ENCODE data around the gene SP6. TPM values are rescaled to one million over a fixed set of nuclear protein-coding genes. Genes with fewer than 3 reads are reported as not detected.

Gene SP6
- total and polyA plus RNA-seq, 4 donors = 0.03 to 0.09 (median 0.06) TPM

DNA sequence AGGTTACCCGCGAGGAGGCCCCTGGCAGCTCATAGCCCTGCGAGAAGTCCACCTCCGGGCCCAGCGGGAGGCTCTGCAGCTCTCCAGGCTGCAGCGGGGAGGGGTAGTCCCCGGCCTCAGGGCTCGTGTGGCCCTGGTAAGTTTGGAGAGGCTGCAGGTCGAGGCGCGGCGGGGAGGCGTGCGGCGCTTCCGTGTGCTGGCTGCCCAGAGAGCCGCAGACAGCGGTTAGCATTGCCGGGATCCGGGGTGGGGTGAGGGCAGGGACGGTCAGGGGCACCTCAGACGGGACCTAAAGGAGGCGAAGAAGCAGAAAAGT, 2.8 kb downstream of the SP6 start:
- H3K4me1 ChIP-seq (ENCODE audit: control insufficient read depth in 4 of 4, insufficient read depth in 4 of 4, low read length in 3 of 4) = peaks cover 3 to 17% (median 11%) of the 10 kb centered on the region in 4 donors
- WGBS = 48% methylated on average over 23 of the region's 23 CpGs
- no peak overlapping the region for H3K9ac ChIP-seq (ENCODE audit: low read depth in 1 of 2, low read length in 2 of 2)
- no peak overlapping the region for H3K27ac ChIP-seq (ENCODE audit: low read depth in 1 of 2, low read length in 2 of 2)
- H3K9me3 ChIP-seq (ENCODE audit: control insufficient read depth in 4 of 4, low read length in 3 of 4) = no peaks in the 10 kb centered on the region
- H3K27me3 ChIP-seq (ENCODE audit: control insufficient read depth in 4 of 4, insufficient read depth in 4 of 4, low read length in 3 of 4) = peaks cover 0 to 23% (median 8%) of the 10 kb centered on the region in 4 donors
- DNase-seq (ENCODE audit: low spot score) = no peak
- no peaks in the 10 kb centered on the region for H3K36me3 ChIP-seq (ENCODE audit: control insufficient read depth in 4 of 4, insufficient read depth in 3 of 4, low read depth in 1 of 4, low read length in 3 of 4)
- TF ChIP-seq, protein P1, sequence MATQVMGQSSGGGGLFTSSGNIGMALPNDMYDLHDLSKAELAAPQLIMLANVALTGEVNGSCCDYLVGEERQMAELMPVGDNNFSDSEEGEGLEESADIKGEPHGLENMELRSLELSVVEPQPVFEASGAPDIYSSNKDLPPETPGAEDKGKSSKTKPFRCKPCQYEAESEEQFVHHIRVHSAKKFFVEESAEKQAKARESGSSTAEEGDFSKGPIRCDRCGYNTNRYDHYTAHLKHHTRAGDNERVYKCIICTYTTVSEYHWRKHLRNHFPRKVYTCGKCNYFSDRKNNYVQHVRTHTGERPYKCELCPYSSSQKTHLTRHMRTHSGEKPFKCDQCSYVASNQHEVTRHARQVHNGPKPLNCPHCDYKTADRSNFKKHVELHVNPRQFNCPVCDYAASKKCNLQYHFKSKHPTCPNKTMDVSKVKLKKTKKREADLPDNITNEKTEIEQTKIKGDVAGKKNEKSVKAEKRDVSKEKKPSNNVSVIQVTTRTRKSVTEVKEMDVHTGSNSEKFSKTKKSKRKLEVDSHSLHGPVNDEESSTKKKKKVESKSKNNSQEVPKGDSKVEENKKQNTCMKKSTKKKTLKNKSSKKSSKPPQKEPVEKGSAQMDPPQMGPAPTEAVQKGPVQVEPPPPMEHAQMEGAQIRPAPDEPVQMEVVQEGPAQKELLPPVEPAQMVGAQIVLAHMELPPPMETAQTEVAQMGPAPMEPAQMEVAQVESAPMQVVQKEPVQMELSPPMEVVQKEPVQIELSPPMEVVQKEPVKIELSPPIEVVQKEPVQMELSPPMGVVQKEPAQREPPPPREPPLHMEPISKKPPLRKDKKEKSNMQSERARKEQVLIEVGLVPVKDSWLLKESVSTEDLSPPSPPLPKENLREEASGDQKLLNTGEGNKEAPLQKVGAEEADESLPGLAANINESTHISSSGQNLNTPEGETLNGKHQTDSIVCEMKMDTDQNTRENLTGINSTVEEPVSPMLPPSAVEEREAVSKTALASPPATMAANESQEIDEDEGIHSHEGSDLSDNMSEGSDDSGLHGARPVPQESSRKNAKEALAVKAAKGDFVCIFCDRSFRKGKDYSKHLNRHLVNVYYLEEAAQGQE (IDR thresholded peaks at IDR 0.05) = no peak
- TF ChIP-seq, protein P2, sequence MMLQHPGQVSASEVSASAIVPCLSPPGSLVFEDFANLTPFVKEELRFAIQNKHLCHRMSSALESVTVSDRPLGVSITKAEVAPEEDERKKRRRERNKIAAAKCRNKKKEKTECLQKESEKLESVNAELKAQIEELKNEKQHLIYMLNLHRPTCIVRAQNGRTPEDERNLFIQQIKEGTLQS (IDR thresholded peaks at IDR 0.05) = no peak
- H3K4me3 ChIP-seq (ENCODE audit: low read depth in 1 of 3, low read length in 3 of 3) = no peak overlapping the region

DNA sequence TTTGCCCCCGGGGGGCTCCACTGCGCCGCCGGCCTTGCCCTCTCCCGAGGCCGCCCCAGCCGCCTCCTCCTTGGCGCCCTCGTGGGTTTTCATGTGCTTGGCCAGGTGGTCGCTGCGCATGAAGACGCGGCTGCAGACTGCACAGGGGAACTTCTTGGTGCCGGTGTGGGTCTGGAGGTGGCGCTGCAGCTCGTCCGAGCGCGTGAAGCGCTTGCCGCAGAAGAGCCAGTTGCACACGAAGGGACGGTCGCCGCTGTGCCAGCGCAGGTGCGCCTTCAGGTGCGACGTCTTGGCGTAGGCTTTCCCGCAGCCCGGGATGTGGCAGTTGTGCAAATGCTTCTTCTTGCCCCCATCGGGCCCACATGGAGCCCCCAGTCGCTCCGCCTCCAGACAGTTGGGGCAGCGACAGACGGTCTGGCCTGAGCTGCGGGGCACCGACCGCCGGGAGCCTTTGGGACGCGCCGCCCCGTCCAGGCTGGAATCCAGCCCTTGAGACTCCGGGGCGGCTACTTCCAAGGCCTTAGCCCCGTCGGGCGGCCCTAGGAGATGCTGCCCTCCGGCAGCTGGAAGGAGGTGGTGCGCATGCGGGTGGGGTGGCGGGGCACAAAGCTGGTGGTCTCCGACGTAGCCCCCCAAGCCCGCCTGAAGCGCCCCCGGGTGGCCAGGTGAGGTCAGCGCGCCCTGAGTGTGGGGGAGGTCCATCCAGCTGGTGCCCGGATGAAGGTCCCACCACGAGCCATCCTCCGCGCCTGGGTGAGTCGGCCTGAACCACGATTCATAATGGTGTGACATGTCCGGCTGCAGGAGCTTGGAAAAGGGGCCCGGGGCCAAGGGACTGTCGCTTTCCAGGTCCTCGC, 3.4 kb downstream of the SP6 start:
- Histone ChIP-seq H3K4me1 (ENCODE audit: control insufficient read depth in 4 of 4, insufficient read depth in 4 of 4, low read length in 3 of 4) (peaks cover 3 to 20% (median 13%) of the 10 kb centered on the region in 4 donors), H3K27ac (ENCODE audit: low read depth in 1 of 2, low read length in 2 of 2) (no peak overlapping the region), H3K9me3 (ENCODE audit: control insufficient read depth in 4 of 4, low read length in 3 of 4) (no peaks in the 10 kb centered on the region), H3K9ac (ENCODE audit: low read depth in 1 of 2, low read length in 2 of 2) (no peak overlapping the region), H3K36me3 (ENCODE audit: control insufficient read depth in 4 of 4, insufficient read depth in 3 of 4, low read depth in 1 of 4, low read length in 3 of 4) (no peaks in the 10 kb centered on the region), H3K27me3 (ENCODE audit: control insufficient read depth in 4 of 4, insufficient read depth in 4 of 4, low read length in 3 of 4) (peaks cover 0 to 19% (median 6%) of the 10 kb centered on the region in 4 donors), H3K4me3 (ENCODE audit: low read depth in 1 of 3, low read length in 3 of 3) (no peak overlapping the region)
- DNase-seq (ENCODE audit: low spot score) = no peak
- TF ChIP-seq RAD21 (IDR thresholded peaks at IDR 0.05) (peak in 1 of 2 donors; percentile 46), FOXA1 (IDR thresholded peaks at IDR 0.05) (no peak), SP1 (IDR thresholded peaks at IDR 0.05) (no peak)
- TF ChIP-seq, protein P3, sequence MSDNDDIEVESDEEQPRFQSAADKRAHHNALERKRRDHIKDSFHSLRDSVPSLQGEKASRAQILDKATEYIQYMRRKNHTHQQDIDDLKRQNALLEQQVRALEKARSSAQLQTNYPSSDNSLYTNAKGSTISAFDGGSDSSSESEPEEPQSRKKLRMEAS (IDR thresholded peaks at IDR 0.05) = no peak
- 27% methylated on average over 71 of the region's 71 CpGs for whole genome bisulfite sequencing

DNA sequence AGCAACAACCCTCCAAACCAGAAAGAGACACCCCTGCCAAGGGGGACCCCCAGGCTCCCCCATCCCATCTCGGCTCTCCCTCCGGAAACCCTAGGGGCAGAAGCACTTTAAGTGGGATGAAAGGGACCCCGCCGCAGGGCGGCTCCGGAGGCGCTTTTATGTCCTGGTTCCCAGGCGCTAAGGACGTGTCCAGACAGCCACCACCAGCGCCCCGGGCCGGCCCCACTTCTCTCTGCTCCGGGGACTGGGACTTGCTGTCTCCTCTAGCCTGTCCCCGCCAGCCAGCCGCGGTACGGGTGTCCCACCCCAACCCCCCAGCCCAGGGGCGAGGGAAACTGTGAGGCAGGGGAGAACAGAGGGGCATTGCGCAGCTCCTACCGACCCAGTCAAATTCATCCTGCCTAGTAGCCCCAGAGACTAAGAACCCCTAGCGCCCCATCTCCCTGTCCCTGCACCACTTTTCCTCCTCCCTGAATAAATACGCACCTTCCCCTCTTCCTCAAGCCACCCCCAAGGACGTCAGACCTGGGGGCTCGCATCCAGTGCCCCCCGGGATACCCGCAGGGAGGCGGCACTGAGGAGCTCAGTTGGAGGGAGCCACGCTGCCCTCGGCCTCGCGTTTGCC, 4.1 kb downstream of the SP6 start:
- Histone ChIP-seq H3K9me3 (ENCODE audit: control insufficient read depth in 4 of 4, low read length in 3 of 4) (no peaks in the 10 kb centered on the region), H3K27me3 (ENCODE audit: control insufficient read depth in 4 of 4, insufficient read depth in 4 of 4, low read length in 3 of 4) (peaks cover 0 to 15% (median 5%) of the 10 kb centered on the region in 4 donors), H3K27ac (ENCODE audit: low read depth in 1 of 2, low read length in 2 of 2) (no peak overlapping the region), H3K36me3 (ENCODE audit: control insufficient read depth in 4 of 4, insufficient read depth in 3 of 4, low read depth in 1 of 4, low read length in 3 of 4) (no peaks in the 10 kb centered on the region), H3K4me1 (ENCODE audit: control insufficient read depth in 4 of 4, insufficient read depth in 4 of 4, low read length in 3 of 4) (peaks cover 8 to 23% (median 16%) of the 10 kb centered on the region in 4 donors), H3K9ac (ENCODE audit: low read depth in 1 of 2, low read length in 2 of 2) (no peak overlapping the region), H3K4me3 (ENCODE audit: low read depth in 1 of 3, low read length in 3 of 3) (no peak overlapping the region)
- no peak for TF ChIP-seq EGR1 (IDR thresholded peaks at IDR 0.05; ENCODE audit: low read depth in 2 of 2)
- no peak for TF ChIP-seq FOXA1 (IDR thresholded peaks at IDR 0.05)
- no peak for TF ChIP-seq HNF4A (conservative IDR thresholded peaks at IDR 0.05)
- TF ChIP-seq, protein P2 (IDR thresholded peaks at IDR 0.05) = no peak
- TF ChIP-seq JUND (IDR thresholded peaks at IDR 0.05) = no peak
- no peak for TF ChIP-seq GABPA (IDR thresholded peaks at IDR 0.05 in 1 of 2, conservative IDR thresholded peaks at IDR 0.05 in 1 of 2)
- 35% methylated on average over 31 of the region's 31 CpGs for WGBS
- no peak for DNase-seq (ENCODE audit: low spot score)

Data from liver (tissue), 9 donors.